ENCODE data around the gene RFC2.

The RFC2 gene

GRCh38 chr7:74289018-74289658 is 34.9 kb upstream of the RFC2 start, which contains the start of gene CLIP2:
Gene CLIP2, plus strand, starts transcription at chr7:74289407. Its CDS starts 28,140 bp downstream, at chr7:74317547.
- ChIA-PET CTCF (interaction anchor here (0.7 to 6.6 kb wide), 3 partner anchors 13 to 111 kb away, joined by 3 to 57 read pairs (median 5); no protein-coding TSS in a partner anchor), POLR2A (interaction anchor here (1.2 to 1.7 kb wide), 3 partner anchors 10 to 82 kb away, joined by 3 to 4 read pairs (median 4); no protein-coding TSS in a partner anchor)
- no peak for TF ChIP-seq CTCF (IDR thresholded peaks at IDR 0.05; ENCODE audit: control extremely low read depth, extremely low read depth, low read depth, missing control alignments)
- DNase-seq (ENCODE audit: extremely low spot score): peak; percentile 90

GRCh38 chr7:74288034-74288881 is 34.1 kb upstream of the RFC2 start:
- no peak for TF ChIP-seq CTCF (IDR thresholded peaks at IDR 0.05; ENCODE audit: control extremely low read depth, extremely low read depth, low read depth, missing control alignments)
- no peak for DNase-seq (ENCODE audit: extremely low spot score)
- ChIA-PET POLR2A (interaction anchor here (0.7 to 1.7 kb wide), 4 partner anchors 13 to 82 kb away, joined by 3 to 4 read pairs (median 4); no protein-coding TSS in a partner anchor), CTCF (interaction anchor here (1.0 to 6.6 kb wide), 4 partner anchors 13 to 82 kb away, joined by 3 to 57 read pairs (median 6); no protein-coding TSS in a partner anchor)

DNA sequence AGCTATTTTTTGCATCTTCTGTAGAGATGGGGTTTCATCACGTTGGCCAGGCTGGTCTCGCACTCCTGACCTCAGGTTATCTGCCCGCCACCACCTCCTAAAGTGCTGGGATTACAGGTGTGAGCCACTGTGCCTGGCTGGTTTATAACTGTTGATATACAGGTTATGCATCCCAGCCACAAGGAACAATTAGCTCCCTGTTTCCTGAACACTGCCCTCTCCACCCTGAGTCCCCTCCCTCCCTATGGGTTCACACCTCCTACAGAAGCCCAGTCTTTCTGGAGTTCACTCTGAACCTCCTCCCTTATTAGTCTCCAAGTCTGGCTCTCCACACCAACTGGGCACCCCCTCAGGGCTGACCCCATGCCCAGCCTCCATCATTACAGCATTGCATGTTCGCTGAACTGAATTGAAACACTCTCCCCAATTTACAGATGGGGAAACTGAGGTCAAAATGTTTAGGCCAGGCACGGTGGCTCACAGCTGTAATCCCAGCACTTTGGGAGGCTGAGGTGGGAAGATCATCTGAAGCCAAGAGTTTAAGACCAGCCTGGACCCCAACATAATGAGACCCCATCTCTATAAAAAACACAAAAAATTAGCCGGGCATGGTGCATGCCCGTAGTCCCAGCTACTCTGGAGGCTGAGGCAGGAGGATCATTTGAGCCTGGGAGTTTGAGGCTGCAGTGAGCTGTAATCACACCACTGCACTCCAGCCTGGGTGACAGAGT is 33.3 kb upstream of the RFC2 start:
- POLR2A ChIA-PET: interaction anchor here (0.7 to 1.7 kb wide), 4 partner anchors 12 to 81 kb away, joined by 3 to 4 read pairs (median 4); no protein-coding TSS in a partner anchor
- no peak for DNase-seq (ENCODE audit: extremely low spot score)
- TF ChIP-seq CTCF (IDR thresholded peaks at IDR 0.05; ENCODE audit: control extremely low read depth, extremely low read depth, low read depth, missing control alignments): no peak
- CTCF ChIA-PET: interaction anchor here (1.0 to 6.6 kb wide), 7 partner anchors 12 to 81 kb away, joined by 3 to 57 read pairs (median 4); no protein-coding TSS in a partner anchor

GRCh38 chr7:74286131-74286530 is 31.9 kb upstream of the RFC2 start:
- CTCF ChIA-PET: interaction anchor here (1.0 to 6.6 kb wide), 2 partner anchors 10 to 14 kb away, joined by 6 to 57 read pairs; no protein-coding TSS in a partner anchor
- DNase-seq (ENCODE audit: extremely low spot score): no peak
- no peak for TF ChIP-seq CTCF (IDR thresholded peaks at IDR 0.05; ENCODE audit: control extremely low read depth, extremely low read depth, low read depth, missing control alignments)
- POLR2A ChIA-PET: no interaction called here

DNA sequence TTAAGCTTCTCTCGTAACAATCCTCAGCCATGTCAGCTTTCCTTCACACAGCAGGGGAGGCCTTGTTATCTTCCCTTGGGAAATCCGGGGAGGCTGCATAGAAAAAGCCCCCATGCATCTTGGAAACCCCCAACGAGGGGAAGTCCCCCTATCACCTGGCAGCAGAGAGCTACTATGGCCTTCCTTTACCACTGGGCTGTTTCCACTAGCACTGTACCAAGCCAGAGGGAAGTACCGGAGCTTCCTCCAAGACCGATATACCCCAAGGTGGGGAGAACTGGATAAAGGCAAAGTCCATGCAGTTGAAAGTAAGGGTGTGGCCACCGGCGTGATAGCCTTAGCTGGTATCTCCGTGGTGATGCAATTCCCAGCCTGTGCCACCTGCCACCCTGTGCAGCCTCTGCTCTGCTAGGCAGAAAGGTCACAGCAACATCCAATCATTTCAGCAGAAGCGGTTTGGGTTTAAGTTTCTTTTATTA is 30.6 kb upstream of the RFC2 start:
- POLR2A ChIA-PET: interaction anchor here (0.6 kb wide), 1 partner anchor 12 kb away, joined by 3 read pairs; no protein-coding TSS in a partner anchor
- DNase-seq (ENCODE audit: extremely low spot score): peak; percentile 66
- CTCF ChIA-PET: interaction anchor here (0.7 to 6.6 kb wide), 9 partner anchors 8 to 117 kb away, joined by 3 to 57 read pairs (median 3); no protein-coding TSS in a partner anchor

More for the DNA sequence above, 30.6 kb upstream of the RFC2 start:
- no peak for TF ChIP-seq CTCF (IDR thresholded peaks at IDR 0.05; ENCODE audit: control extremely low read depth, extremely low read depth, low read depth, missing control alignments)
